ENCODE measurements around the gene JCHAIN. TPM values are rescaled to one million over a fixed set of nuclear protein-coding genes. Genes with fewer than 3 reads are reported as not detected.

JCHAIN gene
- total and polyA plus RNA-seq, 2 of the 13 experiments (the other 11 are each of a cell fraction or from before 2014, with no cell fraction given), result not detected

GRCh38 chr4:70704215-70704930 lies 38.1 kb upstream of the JCHAIN start (continued):
- no peak for TF ChIP-seq MBD4 (IDR thresholded peaks at IDR 0.05; ENCODE audit: borderline replicate concordance, low read length)
- TF ChIP-seq ZNF263 (CRISPR knock-in tag; IDR thresholded peaks at IDR 0.05), result no peak
- TF ChIP-seq RBM22 (optimal IDR thresholded peaks at IDR 0.05; ENCODE audit: low read length), result no peak
- no peak for TF ChIP-seq SRF (IDR thresholded peaks at IDR 0.05; ENCODE audit: low read depth, low read length)
- no peak for TF ChIP-seq SMAD9 (CRISPR knock-in tag; IDR thresholded peaks at IDR 0.05)
- TF ChIP-seq ZXDC (CRISPR knock-in tag; IDR thresholded peaks at IDR 0.05), result peak; percentile 35; the same call in 1 of the 2 replicates
- no peak for TF ChIP-seq FOXP4 (CRISPR knock-in tag; IDR thresholded peaks at IDR 0.05)
- no peak for TF ChIP-seq PREB (CRISPR knock-in tag; IDR thresholded peaks at IDR 0.05)
- peak; percentile 50; the same call in 1 of the 2 replicates for TF ChIP-seq HNF1B (CRISPR knock-in tag; IDR thresholded peaks at IDR 0.05)
- no peak for TF ChIP-seq HMGXB3 (CRISPR knock-in tag; IDR thresholded peaks at IDR 0.05; ENCODE audit: borderline replicate concordance)
